Measurements from ENCODE around the gene LRCH4. TPM values are rescaled to one million over a fixed set of nuclear protein-coding genes. Genes with fewer than 3 reads are reported as not detected.

The LRCH4 gene
- polyA plus RNA-seq, 1 donor (not counting 4 experiments of a cell fraction or from before 2014, with no cell fraction given), result 4.9 TPM

GRCh38 chr7:100626055-100626454 is 40.1 kb upstream of the LRCH4 start:
- H3K9me3 ChIP-seq (ENCODE audit: control insufficient read depth, low read depth, low read length), result no peaks in the 10 kb centered on the region
- no peak for FAIRE-seq

GRCh38 chr7:100623951-100624824 is 38.3 kb upstream of the LRCH4 start:
- no peak overlapping the region for H3K4me2 ChIP-seq (ENCODE audit: control insufficient read depth, extremely low read depth, insufficient read depth, low read depth, low read length)
- no peaks in the 10 kb centered on the region for H3K9me1 ChIP-seq (ENCODE audit: control insufficient read depth, extremely low read depth, insufficient read depth, low read length)
- peaks cover 7% of the 10 kb centered on the region for H3K4me1 ChIP-seq (ENCODE audit: control insufficient read depth, extremely low read depth, insufficient read depth, low read length)
- DNase-seq (ENCODE audit: low read depth, low spot score) (no peak), FAIRE-seq (no peak)
- H3K36me3 ChIP-seq (ENCODE audit: control insufficient read depth in 2 of 2, extremely low read depth in 1 of 2, insufficient read depth in 2 of 2, low read length in 2 of 2), result no peaks in the 10 kb centered on the region
- H4K20me1 ChIP-seq (ENCODE audit: control insufficient read depth, extremely low read depth, insufficient read depth, low read length), result no peaks in the 10 kb centered on the region
- H3K4me3 ChIP-seq (ENCODE audit: control insufficient read depth in 2 of 3, extremely low read depth in 1 of 3, insufficient read depth in 2 of 3, low read depth in 1 of 3, low read length in 3 of 3), result no peak overlapping the region
- no peak overlapping the region for H3K9ac ChIP-seq (ENCODE audit: control insufficient read depth, extremely low read depth, insufficient read depth, low read length)
- TF ChIP-seq CTCF (optimal IDR thresholded peaks at IDR 0.05 in 1 of 3, IDR thresholded peaks at IDR 0.05 in 1 of 3, conservative IDR thresholded peaks at IDR 0.05 in 1 of 3; ENCODE audit: extremely low read depth in 1 of 3, insufficient read depth in 2 of 3, low read length in 3 of 3) (no peak), EZH2 (IDR thresholded peaks at IDR 0.05; ENCODE audit: low read length) (no peak)
- dilution Hi-C loops (cut with MboI; ENCODE audit: extremely low pct_ligation_motif_present, low sequenced_read_pairs), result no loop called here
- H3K9me3 ChIP-seq (ENCODE audit: control insufficient read depth, low read depth, low read length), result no peaks in the 10 kb centered on the region
- no peak overlapping the region for H3K27ac ChIP-seq (ENCODE audit: control insufficient read depth, insufficient read depth, low read length)
- H3K27me3 ChIP-seq (ENCODE audit: control insufficient read depth, extremely low read depth, insufficient read depth, low read length), result no peaks in the 10 kb centered on the region
- H2AFZ ChIP-seq (ENCODE audit: control insufficient read depth, low read length), result no peak overlapping the region
- no peaks in the 10 kb centered on the region for H3K79me2 ChIP-seq (ENCODE audit: control insufficient read depth, insufficient read depth, low read length)

More at GRCh38 chr7:100626055-100626454, 40.1 kb upstream of the LRCH4 start:
- Histone ChIP-seq H3K4me2 (ENCODE audit: control insufficient read depth, extremely low read depth, insufficient read depth, low read depth, low read length) (peak overlapping the region; percentile 69), H3K79me2 (ENCODE audit: control insufficient read depth, insufficient read depth, low read length) (no peaks in the 10 kb centered on the region), H3K27me3 (ENCODE audit: control insufficient read depth, extremely low read depth, insufficient read depth, low read length) (no peaks in the 10 kb centered on the region), H3K9me1 (ENCODE audit: control insufficient read depth, extremely low read depth, insufficient read depth, low read length) (no peaks in the 10 kb centered on the region), H3K4me1 (ENCODE audit: control insufficient read depth, extremely low read depth, insufficient read depth, low read length) (peaks cover 7% of the 10 kb centered on the region), H3K4me3 (ENCODE audit: control insufficient read depth in 2 of 3, extremely low read depth in 1 of 3, insufficient read depth in 2 of 3, low read depth in 1 of 3, low read length in 3 of 3) (no peak overlapping the region), H2AFZ (ENCODE audit: control insufficient read depth, low read length) (peak overlapping the region; percentile 73), H4K20me1 (ENCODE audit: control insufficient read depth, extremely low read depth, insufficient read depth, low read length) (no peaks in the 10 kb centered on the region), H3K9ac (ENCODE audit: control insufficient read depth, extremely low read depth, insufficient read depth, low read length) (no peak overlapping the region), H3K27ac (ENCODE audit: control insufficient read depth, insufficient read depth, low read length) (no peak overlapping the region), H3K36me3 (ENCODE audit: control insufficient read depth in 2 of 2, extremely low read depth in 1 of 2, insufficient read depth in 2 of 2, low read length in 2 of 2) (no peaks in the 10 kb centered on the region)
- dilution Hi-C loops (cut with MboI; ENCODE audit: extremely low pct_ligation_motif_present, low sequenced_read_pairs), result no loop called here
- TF ChIP-seq CTCF (optimal IDR thresholded peaks at IDR 0.05 in 1 of 3, IDR thresholded peaks at IDR 0.05 in 1 of 3, conservative IDR thresholded peaks at IDR 0.05 in 1 of 3; ENCODE audit: extremely low read depth in 1 of 3, insufficient read depth in 2 of 3, low read length in 3 of 3) (no peak), EZH2 (IDR thresholded peaks at IDR 0.05; ENCODE audit: low read length) (no peak)
- no peak for DNase-seq (ENCODE audit: low read depth, low spot score)

Data from keratinocyte (primary cell).